Upper lobe of right lung (tissue), 1 donor: Measurements from ENCODE around the gene TOX4. TPM values are rescaled to one million over a fixed set of nuclear protein-coding genes. Genes with fewer than 3 reads are reported as not detected.

Source experiments
- ATAC-seq: fragments of 200-7000 bp; cut with Tn5 transposase; one replicate; pipeline ENCODE4 v1.9.1; 2020; ENCODE audit warnings: mild to moderate bottlenecking, moderate library complexity
- DNase-seq: peaks from one replicate; pipeline ENCODE4 v3.0.0-alpha.2; 2020
- H3K27ac ChIP-seq: fragments of 200-600 bp; one replicate; pipeline ENCODE4 v1.8.0; 2022
- H3K27me3 ChIP-seq: fragments of 200-600 bp; one replicate; pipeline ENCODE4 v1.8.0; 2022; ENCODE audit warnings: mild to moderate bottlenecking
- H3K36me3 ChIP-seq: fragments of 200-600 bp; one replicate; pipeline ENCODE4 v1.8.0; 2022
- H3K4me1 ChIP-seq: fragments of 200-600 bp; one replicate; pipeline ENCODE4 v1.8.0; 2022
- H3K4me3 ChIP-seq: fragments of 200-600 bp; one replicate; pipeline ENCODE4 v1.8.0; 2022; ENCODE audit warnings: mild to moderate bottlenecking
- H3K9me3 ChIP-seq: fragments of 200-600 bp; one replicate; pipeline ENCODE4 v1.8.0; 2022
- intact Hi-C: fragments of 100-400 bp; cut with DNase I; formaldehyde crosslinking; loops from one replicate; pipeline ENCODE4 v1.11.0; 2022
- total RNA-seq: library from RNA; stranded (reverse); fragmentation: NEBNext Ultra II Directional; extraction: Animal tissue kit (Norgen Biotek cat#: 25700); gene quantifications from one replicate; pipeline ENCODE4 v1.2.1, GENCODE V29; 2021
- TF ChIP-seq, protein P1 (sequence below): fragments of 200-600 bp; IDR thresholded peaks from one replicate; pipeline ENCODE4 v1.8.0; 2022; ENCODE audit warnings: antibody characterized with exemption
- donor health status: DM: no; HTN: yes; CAD: no; lungs with severe emphysema.

TOX4 gene
- total RNA-seq, 1 donor from 2014 or later = 69.4 TPM

DNA sequence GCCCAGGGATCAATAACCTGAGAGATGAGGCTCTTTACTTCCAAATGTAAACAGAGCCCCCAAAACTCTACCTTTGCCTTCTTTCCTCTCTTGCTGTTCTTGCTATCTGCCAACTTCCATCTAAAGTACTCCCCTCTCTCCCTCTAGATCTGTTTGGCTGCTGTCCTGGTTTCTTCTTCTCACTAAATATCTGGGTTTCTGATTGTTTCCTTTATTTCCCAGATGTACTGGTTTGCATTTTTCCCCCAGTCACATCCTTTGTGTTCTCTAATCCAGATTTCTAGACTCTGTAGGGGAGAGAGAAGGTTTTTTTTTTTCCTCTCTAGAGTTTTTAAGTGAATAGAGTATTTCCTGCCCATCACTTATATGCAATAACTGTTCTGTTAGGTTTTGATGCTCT lies 56.3 kb downstream of the TOX4 start:
- TF ChIP-seq, protein P1, sequence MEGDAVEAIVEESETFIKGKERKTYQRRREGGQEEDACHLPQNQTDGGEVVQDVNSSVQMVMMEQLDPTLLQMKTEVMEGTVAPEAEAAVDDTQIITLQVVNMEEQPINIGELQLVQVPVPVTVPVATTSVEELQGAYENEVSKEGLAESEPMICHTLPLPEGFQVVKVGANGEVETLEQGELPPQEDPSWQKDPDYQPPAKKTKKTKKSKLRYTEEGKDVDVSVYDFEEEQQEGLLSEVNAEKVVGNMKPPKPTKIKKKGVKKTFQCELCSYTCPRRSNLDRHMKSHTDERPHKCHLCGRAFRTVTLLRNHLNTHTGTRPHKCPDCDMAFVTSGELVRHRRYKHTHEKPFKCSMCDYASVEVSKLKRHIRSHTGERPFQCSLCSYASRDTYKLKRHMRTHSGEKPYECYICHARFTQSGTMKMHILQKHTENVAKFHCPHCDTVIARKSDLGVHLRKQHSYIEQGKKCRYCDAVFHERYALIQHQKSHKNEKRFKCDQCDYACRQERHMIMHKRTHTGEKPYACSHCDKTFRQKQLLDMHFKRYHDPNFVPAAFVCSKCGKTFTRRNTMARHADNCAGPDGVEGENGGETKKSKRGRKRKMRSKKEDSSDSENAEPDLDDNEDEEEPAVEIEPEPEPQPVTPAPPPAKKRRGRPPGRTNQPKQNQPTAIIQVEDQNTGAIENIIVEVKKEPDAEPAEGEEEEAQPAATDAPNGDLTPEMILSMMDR = no peak
- ATAC-seq = no peak

DNA sequence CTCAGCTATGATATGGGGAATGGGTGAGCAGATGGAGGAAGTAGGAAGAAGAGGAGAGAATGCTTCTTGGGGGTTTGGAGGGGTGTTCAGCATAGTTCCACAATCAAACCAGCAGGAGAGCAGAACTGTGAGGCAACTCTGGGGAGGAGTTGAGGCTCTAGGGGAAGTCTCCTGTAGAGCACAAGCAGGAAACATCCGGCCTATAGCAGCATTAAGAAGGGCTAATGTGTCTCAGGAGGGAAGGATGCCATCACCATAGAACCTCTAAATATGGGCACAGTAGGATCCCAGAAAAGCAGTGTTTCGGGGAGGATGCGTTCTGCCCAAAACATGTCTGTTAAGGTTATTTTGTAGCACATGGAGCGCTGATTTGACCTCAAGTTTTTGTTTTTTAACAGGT lies 57.6 kb downstream of the TOX4 start:
- Histone ChIP-seq H3K27me3 (peaks cover 35% of the 10 kb centered on the region), H3K9me3 (no peaks in the 10 kb centered on the region), H3K4me1 (no peaks in the 10 kb centered on the region), H3K27ac (no peak overlapping the region), H3K36me3 (no peaks in the 10 kb centered on the region), H3K4me3 (no peak overlapping the region)
- ATAC-seq = peak; percentile 24
- TF ChIP-seq, protein P1 = no peak
- intact Hi-C loops = no loop called here
- no peak for DNase-seq

More for the DNA sequence above, 56.3 kb downstream of the TOX4 start:
- H3K4me3 ChIP-seq = no peak overlapping the region
- intact Hi-C loops = no loop called here
- DNase-seq = no peak
- no peaks in the 10 kb centered on the region for H3K9me3 ChIP-seq
- H3K27ac ChIP-seq = no peak overlapping the region
- H3K27me3 ChIP-seq = peaks cover 35% of the 10 kb centered on the region
- no peaks in the 10 kb centered on the region for H3K4me1 ChIP-seq
- H3K36me3 ChIP-seq = no peaks in the 10 kb centered on the region

DNA sequence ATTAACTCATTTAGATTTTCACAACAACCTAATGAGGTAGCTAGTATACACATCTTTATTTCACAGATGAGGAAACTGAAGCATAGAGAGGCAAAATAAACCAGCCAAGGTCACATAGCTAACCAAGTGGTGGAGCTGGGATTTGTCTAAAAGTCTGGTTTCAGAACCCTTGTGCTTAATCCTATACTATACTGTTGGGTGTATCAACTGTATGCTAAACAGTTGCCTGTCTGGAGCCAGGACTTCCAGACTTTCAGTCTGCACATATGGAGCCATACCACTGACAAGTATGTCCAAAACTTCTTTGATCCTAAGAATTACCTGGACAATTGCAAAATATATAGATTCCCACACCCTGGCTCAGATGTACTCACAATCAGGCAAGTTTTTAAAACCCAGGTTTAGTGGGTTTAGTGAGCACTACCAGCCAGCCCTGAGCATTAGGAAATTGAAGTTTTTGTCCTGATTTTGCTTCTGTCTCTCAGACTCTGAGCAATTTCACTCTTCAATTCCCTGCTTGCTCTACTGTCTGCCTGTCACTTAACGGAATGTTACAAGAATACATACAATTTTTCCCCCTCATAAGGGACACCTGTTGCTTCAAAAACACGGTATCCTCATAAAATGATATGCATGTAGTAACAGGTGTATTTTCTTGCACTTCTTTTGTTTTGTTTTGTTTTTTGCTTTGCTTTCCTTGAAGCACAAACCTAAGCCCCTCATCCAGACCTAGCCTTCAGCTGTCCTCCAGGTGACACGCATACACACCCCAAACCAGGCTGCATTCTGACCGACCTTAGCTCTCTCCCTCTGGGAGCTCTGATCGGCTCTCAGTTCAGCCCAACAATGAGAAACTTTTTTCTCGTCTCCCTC lies 58.8 kb downstream of the TOX4 start:
- H3K9me3 ChIP-seq = no peaks in the 10 kb centered on the region
- TF ChIP-seq, protein P1 = no peak
- no peaks in the 10 kb centered on the region for H3K4me1 ChIP-seq
- intact Hi-C loops = no loop called here
- DNase-seq (no peak), ATAC-seq (no peak)
- H3K4me3 ChIP-seq = no peak overlapping the region
- peaks cover 35% of the 10 kb centered on the region for H3K27me3 ChIP-seq
- H3K27ac ChIP-seq = no peak overlapping the region
- no peaks in the 10 kb centered on the region for H3K36me3 ChIP-seq

DNA sequence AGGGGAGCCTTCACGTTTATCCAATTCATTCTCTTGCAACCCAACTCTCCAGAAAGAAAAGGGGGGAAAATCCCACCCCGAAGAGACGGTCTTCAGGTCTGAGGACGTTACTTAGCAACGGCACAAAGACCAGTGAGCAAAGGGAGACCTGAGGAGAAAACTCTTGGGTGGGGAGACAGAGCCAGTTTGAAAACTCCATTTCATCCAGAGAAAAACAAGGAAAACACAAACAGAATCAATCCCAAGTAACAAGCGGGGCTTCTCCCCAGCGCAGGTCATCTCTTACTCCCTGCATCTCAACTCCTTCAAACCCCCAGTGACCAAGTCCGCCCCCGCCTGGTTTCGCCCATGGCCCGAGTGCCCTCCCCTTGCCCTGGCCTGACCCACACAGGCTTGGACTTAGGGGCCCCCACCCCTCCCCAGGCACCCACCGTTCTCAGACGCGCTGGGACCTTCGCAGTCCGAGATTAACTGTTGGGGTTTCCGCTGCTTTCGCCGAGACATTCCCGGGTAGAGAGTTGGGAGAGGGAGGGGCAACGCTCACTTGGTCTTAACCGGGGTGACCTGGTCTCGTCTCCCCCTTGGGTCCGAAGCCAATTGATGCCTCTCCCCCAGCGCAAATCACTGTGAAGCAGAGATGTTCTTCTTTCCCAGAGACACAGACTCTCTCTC lies 59.6 kb downstream of the TOX4 start:
- Histone ChIP-seq H3K27ac (no peak overlapping the region), H3K4me3 (peak overlapping the region; percentile 35), H3K9me3 (no peaks in the 10 kb centered on the region), H3K27me3 (peaks cover 35% of the 10 kb centered on the region), H3K36me3 (no peaks in the 10 kb centered on the region), H3K4me1 (no peaks in the 10 kb centered on the region)
- no peak for DNase-seq
- intact Hi-C loops = no loop called here
- TF ChIP-seq, protein P1 = no peak
- peak; percentile 46 for ATAC-seq

DNA sequence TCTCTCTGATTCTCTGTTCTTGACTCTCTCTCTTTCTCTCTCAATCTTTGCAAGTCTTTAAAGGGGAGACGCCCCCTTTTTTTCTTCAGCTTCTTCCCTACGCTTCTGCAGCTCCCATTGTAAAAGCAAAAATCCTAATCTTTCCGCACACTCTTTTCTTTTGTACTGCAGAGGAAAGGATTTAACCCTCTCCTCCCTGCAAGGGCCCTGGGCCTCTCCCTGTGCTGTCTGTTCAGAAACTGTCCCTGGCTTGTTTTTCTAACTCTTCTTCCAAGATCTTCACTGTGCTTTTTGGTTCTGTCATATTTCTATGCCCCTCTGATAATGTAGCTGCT lies 60.1 kb downstream of the TOX4 start:
- TF ChIP-seq, protein P1 = no peak
- ATAC-seq (no peak), DNase-seq (no peak)
- no peak overlapping the region for H3K27ac ChIP-seq
- peaks cover 35% of the 10 kb centered on the region for H3K27me3 ChIP-seq
- peak overlapping the region; percentile 35 for H3K4me3 ChIP-seq
- no peaks in the 10 kb centered on the region for H3K4me1 ChIP-seq
- H3K36me3 ChIP-seq = no peaks in the 10 kb centered on the region
- no peaks in the 10 kb centered on the region for H3K9me3 ChIP-seq
- intact Hi-C loops = no loop called here
